Mesothelial cell of epicardium (in vitro differentiated cells): ENCODE results near the gene LINC01488. TPM values are rescaled to one million over a fixed set of nuclear protein-coding genes. Genes with fewer than 3 reads are reported as not detected.

ENCODE experiments used
- DNase-seq, 2 experiments: peaks; one replicate each; pipeline ENCODE4 v3.0.0; 2021; ENCODE audit warnings: low spot score in 2 of 2; ENCODE audit not compliant: unreplicated experiment in 2 of 2
- H3K27ac Mint-ChIP-seq: 2 replicates; pipeline ENCODE4 v1.8.0; 2021; ENCODE audit warnings: mixed read lengths
- H3K27me3 Mint-ChIP-seq: 2 replicates; pipeline ENCODE4 v1.8.0; 2021; ENCODE audit warnings: low read depth, mixed read lengths
- H3K36me3 Mint-ChIP-seq: 2 replicates; pipeline ENCODE4 v1.8.0; 2021; ENCODE audit warnings: mixed read lengths
- H3K4me1 Mint-ChIP-seq: 2 replicates; pipeline ENCODE4 v1.8.0; 2021; ENCODE audit warnings: mixed read lengths
- H3K4me3 Mint-ChIP-seq: 2 replicates; pipeline ENCODE4 v1.8.0; 2021; ENCODE audit warnings: mild to moderate bottlenecking, moderate library complexity, mixed read lengths
- H3K9me3 Mint-ChIP-seq: 2 replicates; pipeline ENCODE4 v1.8.0; 2021; ENCODE audit warnings: mixed read lengths
- CTCF ChIP-seq: fragments of 200-600 bp; sonication (generic); IDR thresholded peaks from one replicate; pipeline ENCODE4 v1.5.0; 2021; ENCODE audit warnings: antibody characterized with exemption; ENCODE audit not compliant: unreplicated experiment
- total RNA-seq: library from RNA; stranded (reverse); gene quantifications from 3 replicates; pipeline ENCODE4 v1.2.1, GENCODE V29; 2021

LINC01488 gene
- total RNA-seq = not detected in 3 replicates

GRCh38 chr11:69481393-69481844, at the start of gene LINC01488:
TSS of gene LINC01488 (plus strand) at chr11:69481663.
- no peak for DNase-seq
- Mint-ChIP-seq H3K4me3 (no peak within 1 kb of the TSS), H3K27ac (no peak within 1 kb of the TSS), H3K9me3 (no peaks in the 10 kb centered on the region), H3K27me3 (no peaks in the 10 kb centered on the region), H3K4me1 (no peaks in the 10 kb centered on the region), H3K36me3 (no peaks in the 10 kb centered on the region)
- TF ChIP-seq CTCF = no peak

DNA sequence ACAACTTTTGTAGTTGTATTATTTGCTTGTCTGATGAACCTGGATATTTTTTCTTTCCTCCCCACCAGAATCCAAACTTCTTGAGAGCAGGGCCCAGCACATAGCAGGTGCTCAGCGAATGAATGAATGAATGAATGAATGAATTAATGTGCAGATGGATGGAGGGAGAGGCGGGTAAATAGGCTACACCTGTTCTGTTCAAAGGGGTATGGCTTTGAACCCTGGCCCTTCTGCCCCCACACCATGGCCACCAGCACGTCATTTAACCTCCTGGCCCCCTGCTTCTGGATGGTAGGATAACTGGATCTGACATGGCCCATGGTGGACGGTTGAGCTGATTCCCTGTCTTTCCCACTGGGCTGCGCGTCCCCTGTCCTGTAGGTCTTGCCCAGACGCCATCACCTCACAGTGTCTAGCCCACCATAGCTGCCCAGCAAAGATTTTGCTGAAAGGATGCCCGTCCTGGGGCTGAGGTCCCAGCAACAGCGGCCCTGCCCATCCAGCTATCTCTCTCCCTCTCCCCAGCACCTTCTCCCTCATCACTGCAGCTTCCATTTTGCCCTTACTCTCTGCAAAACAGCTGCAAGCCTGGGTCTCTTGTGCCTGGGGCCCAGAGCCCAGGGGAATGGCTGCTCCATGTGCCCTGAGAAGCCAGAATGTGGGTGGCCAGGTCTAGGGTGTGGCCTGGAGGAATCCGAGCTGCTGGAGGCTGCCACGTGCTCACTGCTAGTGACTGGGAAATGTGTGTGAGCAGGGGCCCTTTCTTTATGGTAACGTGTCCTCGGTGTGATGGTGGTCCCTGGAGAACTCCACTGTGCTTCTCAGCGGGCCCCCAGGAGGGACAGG, 49.3 kb upstream of the LINC01488 start:
- no peak for DNase-seq
- H3K4me3 Mint-ChIP-seq = no peak overlapping the region
- H3K9me3 Mint-ChIP-seq = no peaks in the 10 kb centered on the region
- H3K4me1 Mint-ChIP-seq = peaks cover 18% of the 10 kb centered on the region
- H3K27ac Mint-ChIP-seq = no peak overlapping the region
- no peak for TF ChIP-seq CTCF
- H3K36me3 Mint-ChIP-seq = no peaks in the 10 kb centered on the region
- H3K27me3 Mint-ChIP-seq = no peaks in the 10 kb centered on the region

GRCh38 chr11:69433741-69434140, 47.7 kb upstream of the LINC01488 start:
- Mint-ChIP-seq H3K4me3 (no peak overlapping the region), H3K27ac (no peak overlapping the region), H3K27me3 (no peaks in the 10 kb centered on the region), H3K36me3 (no peaks in the 10 kb centered on the region), H3K4me1 (peaks cover 26% of the 10 kb centered on the region), H3K9me3 (no peaks in the 10 kb centered on the region)
- DNase-seq = no peak
- TF ChIP-seq CTCF = no peak

DNA sequence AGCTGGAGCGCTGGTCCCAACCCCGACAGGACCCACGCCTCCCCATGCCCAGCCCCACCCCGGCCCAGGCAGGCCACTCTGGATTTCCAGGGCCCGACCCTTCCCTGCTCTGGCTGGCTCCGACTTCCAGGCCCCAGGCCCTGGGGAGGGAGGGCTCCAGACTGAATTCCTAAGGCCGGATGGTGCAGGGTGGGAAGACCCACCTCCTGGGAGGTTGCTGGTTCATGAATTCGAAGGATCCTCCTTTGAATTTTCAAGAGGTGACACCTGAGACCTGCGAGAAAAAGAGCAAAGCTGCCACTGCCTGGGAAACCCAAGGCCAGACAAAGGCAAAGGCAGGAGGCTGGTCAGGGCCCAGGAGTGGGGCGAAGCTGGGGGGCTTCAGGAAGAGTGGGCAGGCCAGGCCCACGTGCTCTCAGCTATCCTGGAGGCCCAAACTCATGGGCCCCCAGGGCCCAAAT, 47.0 kb upstream of the LINC01488 start:
- no peaks in the 10 kb centered on the region for H3K9me3 Mint-ChIP-seq

DNA sequence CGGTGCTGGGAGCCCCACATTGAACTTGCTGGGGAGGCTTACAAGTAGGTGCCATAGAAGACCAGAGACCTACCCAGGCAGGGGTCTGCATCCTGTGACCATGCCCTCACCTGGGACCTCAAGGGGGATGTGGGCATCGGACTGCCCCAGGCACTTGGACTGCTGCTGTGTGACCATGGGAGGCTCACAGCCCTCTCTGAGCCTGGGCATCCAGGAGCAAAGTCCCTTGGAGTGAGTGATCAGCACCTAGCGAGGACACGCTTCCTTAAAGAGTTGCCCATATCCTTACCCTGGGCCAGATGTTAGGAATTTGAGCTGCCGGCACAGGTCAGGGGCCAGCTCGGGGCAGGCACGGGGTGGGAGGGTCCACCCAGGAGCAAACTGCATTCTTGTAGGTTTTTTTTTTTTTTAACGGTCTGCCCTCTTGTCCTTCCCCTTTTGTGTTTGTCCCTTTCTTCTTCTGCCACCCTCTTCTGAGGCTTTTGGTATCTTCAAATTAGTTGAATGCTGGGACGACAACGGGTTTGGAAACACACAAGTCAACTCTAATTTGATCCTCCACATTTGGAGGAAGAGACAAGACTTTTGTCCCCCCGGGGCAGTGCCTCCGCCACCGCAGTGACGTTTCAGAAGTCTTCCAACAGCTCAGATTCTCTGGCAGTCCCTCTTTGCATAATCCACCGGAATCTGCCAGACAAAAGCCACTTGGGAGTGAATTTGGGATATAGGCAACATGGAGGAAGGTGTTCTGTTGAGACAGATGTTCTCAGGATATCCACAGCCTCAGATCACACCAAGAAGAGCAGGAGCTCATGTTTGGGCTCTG, 46.1 kb upstream of the LINC01488 start:
- no peaks in the 10 kb centered on the region for H3K36me3 Mint-ChIP-seq
- H3K27ac Mint-ChIP-seq = no peak overlapping the region
- DNase-seq = no peak
- TF ChIP-seq CTCF = no peak
- no peak overlapping the region for H3K4me3 Mint-ChIP-seq
- no peaks in the 10 kb centered on the region for H3K9me3 Mint-ChIP-seq
- no peaks in the 10 kb centered on the region for H3K27me3 Mint-ChIP-seq
- H3K4me1 Mint-ChIP-seq = peaks cover 32% of the 10 kb centered on the region

More for the DNA sequence above, 47.0 kb upstream of the LINC01488 start:
- Mint-ChIP-seq H3K27ac (no peak overlapping the region), H3K4me3 (no peak overlapping the region), H3K27me3 (no peaks in the 10 kb centered on the region), H3K4me1 (peaks cover 32% of the 10 kb centered on the region), H3K36me3 (no peaks in the 10 kb centered on the region)
- DNase-seq = no peak
- no peak for TF ChIP-seq CTCF
